HG03439 (cell line): ENCODE data around the gene PTPN21.

Source experiments
- ATAC-seq: cut with Tn5 transposase; IDR thresholded peaks from one replicate; pipeline ENCODE4 v1.9.1; 2021; ENCODE audit warnings: mild to moderate bottlenecking, moderate library complexity; ENCODE audit not compliant: unreplicated experiment

PTPN21 gene

DNA sequence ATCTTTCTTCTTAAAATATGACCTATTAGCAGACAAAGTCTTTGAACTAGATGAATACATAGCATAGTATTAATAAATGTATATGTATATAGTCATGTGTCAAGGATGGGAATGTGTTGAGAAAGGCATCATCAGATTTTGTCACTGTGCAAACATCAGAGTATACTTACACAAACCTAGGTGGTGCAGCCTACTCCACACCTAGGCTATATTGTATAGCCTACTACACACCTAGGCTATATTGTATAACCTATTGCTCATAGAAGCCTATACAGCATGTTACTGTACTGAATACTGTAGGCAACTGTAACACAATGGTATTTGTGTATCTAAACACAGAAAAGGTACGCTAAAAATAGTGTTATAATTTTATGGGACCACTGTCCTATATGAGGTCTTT is 47.6 kb downstream of the PTPN21 start:
- no peak for ATAC-seq

DNA sequence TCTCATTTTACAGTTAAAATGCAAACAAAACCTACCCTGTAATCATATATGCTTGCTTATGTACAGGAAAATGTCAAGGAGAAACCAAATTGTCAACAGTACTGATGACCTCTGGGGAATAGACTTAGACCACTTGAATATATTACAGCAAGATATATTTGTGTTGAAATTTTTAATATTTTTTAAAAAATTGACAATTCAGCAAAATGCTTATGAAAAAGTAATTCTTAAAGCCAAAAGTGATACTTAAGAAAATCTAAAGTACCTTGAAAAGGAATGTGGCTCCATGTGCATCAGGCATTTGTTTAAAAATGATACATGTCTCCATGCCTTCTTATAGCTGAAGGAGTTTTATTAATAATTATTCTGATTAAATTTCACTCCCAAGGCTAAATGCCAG is 49.2 kb downstream of the PTPN21 start:
- ATAC-seq = no peak

DNA sequence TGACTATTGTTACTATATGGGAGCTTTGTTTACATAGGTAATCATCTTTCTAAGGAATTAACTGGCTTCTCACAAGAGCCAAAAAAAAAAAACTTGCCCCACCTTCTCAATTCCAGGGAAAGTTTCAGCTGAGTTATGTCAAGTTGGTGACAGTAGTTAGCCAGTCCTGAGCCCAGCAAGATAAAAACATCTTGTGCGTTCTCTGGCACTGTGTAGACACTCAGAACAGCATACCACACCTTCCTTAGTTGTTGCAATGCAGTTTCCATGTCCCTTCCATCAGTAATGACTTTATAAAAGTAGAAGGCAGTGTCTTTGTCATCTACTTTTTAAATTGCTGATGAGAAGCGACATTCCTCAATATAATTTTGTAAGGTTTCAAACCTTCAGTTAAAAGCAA is 50.2 kb downstream of the PTPN21 start:
- ATAC-seq = no peak

GRCh38 chr14:88503754-88504406 is 50.9 kb downstream of the PTPN21 start:
- ATAC-seq = no peak

DNA sequence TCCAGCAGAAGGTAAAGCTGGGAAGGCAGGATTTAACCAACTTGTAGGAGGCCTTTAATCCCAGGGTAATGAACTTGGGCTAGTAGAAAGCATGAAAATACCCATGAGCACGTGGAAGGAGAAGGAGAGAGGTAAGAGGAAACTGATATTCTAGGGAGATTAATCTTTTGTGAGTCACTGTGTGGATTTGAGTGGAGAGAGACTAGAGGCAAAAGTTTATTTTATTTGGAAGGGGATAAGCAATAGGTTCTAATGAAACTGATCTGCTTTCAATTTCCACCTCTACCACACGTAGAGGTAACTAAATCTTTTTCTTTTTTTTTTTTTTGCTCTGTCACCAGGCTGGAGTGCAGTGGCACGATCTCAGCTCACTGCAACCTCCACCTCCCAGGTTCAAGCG is 52.1 kb downstream of the PTPN21 start:
- ATAC-seq = no peak

- no peak for ATAC-seq
These were observed 54.2 kb downstream of the PTPN21 start for GRCh38 chr14:88500611-88501010.

DNA sequence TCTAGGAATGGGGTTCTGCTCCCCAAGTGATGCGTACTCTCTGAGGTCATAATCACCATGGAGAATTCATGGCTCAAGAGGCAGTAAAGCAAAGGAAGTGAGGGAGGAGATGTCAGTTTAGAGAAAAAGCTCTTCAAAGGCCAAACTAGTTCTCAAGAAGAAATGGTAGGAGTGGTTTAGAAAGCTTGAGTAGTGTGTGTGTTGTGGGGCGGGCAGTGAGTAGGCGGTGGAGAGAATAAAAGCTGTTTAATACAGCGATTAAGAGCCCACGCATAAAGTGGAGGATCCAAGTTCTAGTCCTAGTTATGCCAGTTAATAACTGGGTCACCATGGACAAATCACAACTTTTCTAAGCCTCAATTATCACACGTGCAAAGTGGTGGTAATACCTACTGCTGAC is 55.6 kb downstream of the PTPN21 start:
- no peak for ATAC-seq

- ATAC-seq = no peak
These were observed 58.4 kb downstream of the PTPN21 start for GRCh38 chr14:88496414-88496813.

GRCh38 chr14:88493392-88494185 is 61.2 kb downstream of the PTPN21 start:
- no peak for ATAC-seq

DNA sequence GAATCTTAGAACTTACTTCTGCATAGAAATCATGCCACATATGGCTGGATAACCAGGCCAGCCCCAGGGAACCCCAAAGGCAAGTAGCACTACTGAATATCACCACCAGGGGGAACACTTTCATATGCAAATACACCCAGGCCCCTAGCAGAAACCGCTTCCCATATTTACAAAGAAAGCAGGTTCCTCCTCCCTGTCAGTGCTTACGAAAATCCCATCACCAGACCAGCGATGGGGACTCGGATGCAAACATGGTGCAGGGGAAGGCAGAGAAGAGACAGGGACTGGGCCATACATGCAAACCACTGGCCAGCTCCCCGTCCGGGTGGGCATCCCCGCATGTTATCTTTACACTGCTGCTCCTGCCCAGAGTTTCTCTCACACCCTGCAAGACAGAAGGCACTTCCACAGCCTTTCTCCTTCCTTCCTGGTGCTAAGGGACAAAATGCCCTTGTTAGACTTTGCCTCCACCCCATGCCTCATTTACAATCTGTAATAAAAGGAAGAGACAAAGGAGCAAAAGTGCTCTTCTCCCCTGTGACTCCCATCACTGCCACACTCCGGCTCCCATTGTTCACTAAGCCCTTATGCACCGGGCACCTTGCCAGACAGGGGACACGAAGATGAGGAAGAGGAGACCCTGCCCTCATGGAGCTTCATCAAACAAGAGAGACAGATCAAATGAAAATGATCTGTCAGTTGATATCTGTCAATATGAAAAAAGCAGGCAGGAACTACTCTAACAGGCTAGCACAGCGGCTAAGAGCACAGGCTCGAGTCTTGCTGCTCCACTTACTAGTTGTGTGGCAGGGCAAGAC is 62.3 kb downstream of the PTPN21 start:
- ATAC-seq = peak; percentile 83

- no peak for ATAC-seq
These were observed 64.6 kb downstream of the PTPN21 start for GRCh38 chr14:88490168-88490567.

DNA sequence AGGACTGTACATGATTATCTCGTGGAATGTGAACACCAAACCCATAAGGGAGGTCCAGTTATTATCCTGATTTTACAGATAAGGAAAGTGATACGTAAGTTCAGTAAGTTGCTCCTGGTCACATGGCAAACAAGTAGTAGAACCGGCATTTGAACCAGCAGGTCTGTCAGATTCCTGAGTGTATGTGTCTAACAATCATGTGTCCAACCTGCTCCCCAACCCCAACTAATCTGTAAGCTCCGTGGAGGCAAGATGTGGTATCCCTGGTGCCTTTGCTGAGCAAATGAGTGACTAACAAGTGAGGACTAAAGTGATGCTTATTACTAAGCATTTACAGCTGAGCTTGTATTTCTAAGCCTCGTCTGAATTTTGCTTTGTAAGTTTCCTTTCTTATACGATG is 65.9 kb downstream of the PTPN21 start:
- ATAC-seq = no peak

DNA sequence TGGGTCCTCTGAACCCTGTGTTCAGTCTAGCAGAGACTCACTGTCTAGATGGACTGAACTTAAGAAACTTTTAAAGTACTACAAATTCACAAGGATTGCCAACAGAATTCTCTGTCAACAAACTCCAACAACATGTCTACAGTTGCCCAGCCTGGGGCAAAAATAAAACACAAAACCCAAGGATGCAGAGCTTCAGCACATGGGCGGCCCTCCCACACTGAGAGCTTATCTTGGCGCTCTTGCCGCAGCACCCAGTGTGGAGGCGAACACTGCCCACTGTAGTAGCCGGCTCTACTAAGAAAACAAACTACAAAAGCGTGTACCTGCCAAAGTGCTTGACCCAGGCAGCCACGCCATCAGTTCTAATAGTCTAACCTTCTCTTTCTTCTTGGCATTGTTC is 66.7 kb downstream of the PTPN21 start:
- ATAC-seq = no peak

GRCh38 chr14:88482524-88482923 is 72.3 kb downstream of the PTPN21 start:
- ATAC-seq = no peak

- no peak for ATAC-seq
These were observed 73.0 kb downstream of the PTPN21 start for GRCh38 chr14:88481794-88482193.

DNA sequence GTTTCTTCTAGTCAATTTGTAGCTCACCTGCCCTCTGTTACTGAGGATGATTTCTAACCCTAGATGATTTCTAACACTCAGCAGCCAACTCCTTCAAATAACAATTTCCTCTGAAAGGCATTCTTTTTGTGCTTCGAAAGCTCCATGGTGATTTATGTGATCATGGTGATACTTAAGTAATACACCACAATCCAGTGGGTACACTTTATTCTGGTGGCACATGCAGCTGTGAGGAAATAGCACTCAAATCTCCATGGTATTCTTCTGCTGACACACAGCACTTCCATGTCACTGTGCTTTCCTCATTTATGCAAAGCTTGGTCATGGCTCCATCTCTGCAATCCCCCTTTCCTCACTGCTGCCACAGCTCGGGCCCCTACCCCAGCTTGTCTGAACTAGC is 73.7 kb downstream of the PTPN21 start:
- no peak for ATAC-seq

DNA sequence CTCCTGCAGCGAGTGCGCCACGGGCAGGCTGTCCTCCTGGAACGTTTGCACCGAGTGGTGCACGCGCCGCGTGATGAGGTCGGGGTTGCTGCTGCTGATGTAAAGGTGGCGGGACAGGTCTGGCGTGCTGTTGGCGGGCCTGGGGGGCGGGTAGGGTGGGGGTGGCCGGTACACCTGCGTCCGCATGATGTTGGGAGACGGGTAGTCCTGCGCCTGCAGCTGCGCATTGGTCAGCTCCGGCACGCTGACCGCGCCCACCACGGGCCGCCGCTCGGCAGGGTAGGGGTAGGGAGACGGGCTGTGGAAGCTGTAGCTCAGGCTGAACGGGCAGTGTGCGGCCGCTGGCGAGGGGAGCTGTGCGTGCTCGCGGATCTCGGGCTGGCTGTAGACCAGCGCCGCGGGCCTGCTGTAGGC is 75.2 kb downstream of the PTPN21 start:
- no peak for ATAC-seq

DNA sequence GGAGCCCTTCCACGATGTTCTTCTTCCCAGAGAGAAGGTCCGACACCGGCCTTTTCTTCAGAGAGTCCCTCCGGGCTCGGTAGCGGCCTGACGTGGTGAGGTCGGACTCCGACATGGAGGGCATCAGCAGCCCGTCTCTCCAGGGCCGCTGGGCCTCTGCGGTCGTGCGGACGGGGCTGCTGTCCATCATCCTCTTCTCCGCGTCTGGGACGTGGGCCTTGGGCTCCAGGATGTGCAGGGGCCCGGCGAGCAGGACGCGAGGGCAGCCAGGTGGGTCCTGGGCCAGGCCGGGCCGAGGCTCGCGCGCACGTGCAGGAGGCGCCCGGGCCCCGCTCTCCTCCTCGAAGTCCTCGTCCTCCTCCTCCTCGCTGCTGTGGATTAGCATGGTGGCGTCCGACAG is 75.9 kb downstream of the PTPN21 start:
- no peak for ATAC-seq

- no peak for ATAC-seq
These were observed 77.1 kb downstream of the PTPN21 start for GRCh38 chr14:88477513-88478250.

- no peak for ATAC-seq
These were observed 78.0 kb downstream of the PTPN21 start for GRCh38 chr14:88476825-88477224.

GRCh38 chr14:88476214-88476774 is 78.5 kb downstream of the PTPN21 start:
- ATAC-seq = no peak
